Measurements from ENCODE around the gene TRIM47. TPM values are rescaled to one million over a fixed set of nuclear protein-coding genes. Genes with fewer than 3 reads are reported as not detected.

Gene TRIM47
- total RNA-seq, 1 donor from 2014 or later = 3.1 TPM

GRCh38 chr17:75828076-75828400, 50.3 kb downstream of the TRIM47 start:
- peak overlapping the region; percentile 64 for H3K4me3 Mint-ChIP-seq
- no peaks in the 10 kb centered on the region for H3K27me3 Mint-ChIP-seq
- no peak for TF ChIP-seq CTCF (IDR thresholded peaks at IDR 0.05)
- POLR2A ChIA-PET = interaction anchor here (0.5 to 7.0 kb wide), 11 partner anchors 16 to 959 kb away, joined by 3 to 90 read pairs (median 8); partner anchors contain the start of genes GALK1, TRIM65, UNC13D and UNK
- DNase-seq = no peak
- CTCF ChIA-PET = interaction anchor here (0.5 to 6.7 kb wide), 8 partner anchors 17 to 759 kb away, joined by 3 to 68 read pairs (median 6); partner anchors contain the start of genes GALK1, TRIM65 and UNC13D
- no peak for ATAC-seq (ENCODE audit: low read depth)
- peaks cover 40% of the 10 kb centered on the region for H3K36me3 Mint-ChIP-seq (ENCODE audit: low read depth)
- peak overlapping the region; percentile 79 for H3K27ac Mint-ChIP-seq
- intact Hi-C loops (cut with micrococcal nuclease) = no loop called here
- H3K9me3 Mint-ChIP-seq = no peaks in the 10 kb centered on the region
- peaks cover 18% of the 10 kb centered on the region for H3K4me1 Mint-ChIP-seq

GRCh38 chr17:75827308-75828075, 50.9 kb downstream of the TRIM47 start:
- H3K27ac Mint-ChIP-seq = peak overlapping the region; percentile 79
- no peaks in the 10 kb centered on the region for H3K9me3 Mint-ChIP-seq
- POLR2A ChIA-PET = interaction anchor here (0.5 to 7.0 kb wide), 19 partner anchors 10 to 960 kb away, joined by 3 to 90 read pairs (median 7); partner anchors contain the start of genes GALK1, TRIM65, UNC13D and UNK
- TF ChIP-seq CTCF (IDR thresholded peaks at IDR 0.05) = no peak
- peak; percentile 64 for DNase-seq
- CTCF ChIA-PET = interaction anchor here (0.7 to 6.7 kb wide), 16 partner anchors 17 to 194 kb away, joined by 3 to 68 read pairs (median 4); partner anchors contain the start of genes GALK1, SMIM5, UNC13D and WBP2
- H3K4me3 Mint-ChIP-seq = peak overlapping the region; percentile 64
- H3K4me1 Mint-ChIP-seq = peaks cover 16% of the 10 kb centered on the region
- intact Hi-C loops (cut with micrococcal nuclease) = loop anchor here (1.0 kb wide), 3 partner anchors 48 to 74 kb away; a partner anchor contains a TSS
- H3K36me3 Mint-ChIP-seq (ENCODE audit: low read depth) = peaks cover 39% of the 10 kb centered on the region
- ATAC-seq (ENCODE audit: low read depth) = peak; percentile 85
- H3K27me3 Mint-ChIP-seq = no peaks in the 10 kb centered on the region

GRCh38 chr17:75826561-75827307, 51.6 kb downstream of the TRIM47 start:
- Mint-ChIP-seq H3K27me3 (no peaks in the 10 kb centered on the region), H3K4me3 (no peak overlapping the region), H3K36me3 (ENCODE audit: low read depth) (peaks cover 40% of the 10 kb centered on the region), H3K9me3 (no peaks in the 10 kb centered on the region), H3K27ac (peak overlapping the region; percentile 77), H3K4me1 (peaks cover 14% of the 10 kb centered on the region)
- intact Hi-C loops (cut with micrococcal nuclease) = loop anchor here (1.0 kb wide), 3 partner anchors 47 to 73 kb away; a partner anchor contains a TSS
- ChIA-PET POLR2A (interaction anchor here (0.5 to 7.0 kb wide), 19 partner anchors 9 to 530 kb away, joined by 3 to 90 read pairs (median 5); partner anchors contain the start of genes GALK1, TRIM65, UNC13D and UNK), CTCF (interaction anchor here (0.7 to 6.7 kb wide), 16 partner anchors 18 to 193 kb away, joined by 3 to 68 read pairs (median 4); partner anchors contain the start of genes GALK1, SMIM5, UNC13D and WBP2)
- DNase-seq (no peak), ATAC-seq (ENCODE audit: low read depth) (no peak)
- no peak for TF ChIP-seq CTCF (IDR thresholded peaks at IDR 0.05)

GRCh38 chr17:75825748-75826370, 52.5 kb downstream of the TRIM47 start:
- ATAC-seq (ENCODE audit: low read depth) = no peak
- ChIA-PET CTCF (interaction anchor here (1.4 to 6.7 kb wide), 6 partner anchors 19 to 73 kb away, joined by 3 to 68 read pairs (median 6); partner anchors contain the start of genes GALK1 and UNC13D), POLR2A (interaction anchor here (1.1 to 7.0 kb wide), 8 partner anchors 8 to 72 kb away, joined by 3 to 90 read pairs (median 20); partner anchors contain the start of genes GALK1, UNC13D, UNK and WBP2)
- Mint-ChIP-seq H3K27ac (no peak overlapping the region), H3K36me3 (ENCODE audit: low read depth) (peaks cover 46% of the 10 kb centered on the region), H3K4me3 (no peak overlapping the region), H3K9me3 (no peaks in the 10 kb centered on the region), H3K4me1 (peaks cover 19% of the 10 kb centered on the region), H3K27me3 (no peaks in the 10 kb centered on the region)
- TF ChIP-seq CTCF (IDR thresholded peaks at IDR 0.05) = no peak
- intact Hi-C loops (cut with micrococcal nuclease) = no loop called here
- no peak for DNase-seq
